WTC11 (cell line): ENCODE results near the gene KRTAP5-1. TPM values are rescaled to one million over a fixed set of nuclear protein-coding genes. Genes with fewer than 3 reads are reported as not detected.

ENCODE experiments used
- ATAC-seq: fragments of 200-7000 bp; cut with Tn5 transposase; 2 replicates; pipeline ENCODE4 v1.10.0; 2021; ENCODE audit warnings: mild to moderate bottlenecking, moderate library complexity
- CTCF ChIA-PET: fragments of 300-600 bp; sonication (Branson Sonifier 250); formaldehyde crosslinking; loops from one replicate; lab custom pipeline; 2021; ENCODE audit warnings: antibody characterized with exemption; lab: Charles Lee
- POLR2A ChIA-PET: fragments of 350-600 bp; sonication (Branson Sonifier 250); formaldehyde crosslinking; loops from one replicate; lab custom pipeline; 2021; ENCODE audit warnings: antibody characterized with exemption; lab: Charles Lee
- DNase-seq: peaks from one replicate; pipeline ENCODE4 v3.0.0; 2021; ENCODE audit warnings: low spot score
- H3K27ac Mint-ChIP-seq: 2 replicates; pipeline ENCODE4 v1.8.0; 2021; ENCODE audit warnings: mixed read lengths
- H3K27me3 Mint-ChIP-seq: 2 replicates; pipeline ENCODE4 v1.8.0; 2021; ENCODE audit warnings: low read depth, mild to moderate bottlenecking, moderate library complexity, mixed read lengths
- H3K36me3 Mint-ChIP-seq: 2 replicates; pipeline ENCODE4 v1.8.0; 2021; ENCODE audit warnings: mixed read lengths
- H3K4me1 Mint-ChIP-seq: 2 replicates; pipeline ENCODE4 v1.8.0; 2022; ENCODE audit warnings: mixed read lengths
- H3K4me3 Mint-ChIP-seq: 2 replicates; pipeline ENCODE4 v1.8.0; 2021; ENCODE audit warnings: mild to moderate bottlenecking, moderate library complexity, mixed read lengths
- H3K9me3 Mint-ChIP-seq: 2 replicates; pipeline ENCODE4 v1.8.0; 2021; ENCODE audit warnings: mixed read lengths
- AR ChIP-seq: fragments of 250-450 bp; sonication (Bioruptor Pico); IDR thresholded peaks from 2 replicates; pipeline ENCODE4 v1.9.0; 2021; ENCODE audit warnings: mild to moderate bottlenecking
- CBFB ChIP-seq: sonication (generic); formaldehyde crosslinking; IDR thresholded peaks from 2 replicates; pipeline ENCODE4 v1.8.1; 2022; ENCODE audit warnings: mild to moderate bottlenecking, low read depth, missing genetic modification reagents
- CDX4 ChIP-seq: fragments of 250-450 bp; sonication (Bioruptor Pico); IDR thresholded peaks from 2 replicates; pipeline ENCODE4 v1.9.0; 2021; ENCODE audit warnings: moderate library complexity, mild to moderate bottlenecking, inconsistent platforms, borderline replicate concordance
- E2F4 ChIP-seq: sonication (generic); formaldehyde crosslinking; IDR thresholded peaks from 2 replicates; pipeline ENCODE4 v1.8.1; 2022; ENCODE audit warnings: low read depth, mild to moderate bottlenecking, moderate library complexity, missing genetic modification reagents, borderline replicate concordance
- ESRRA ChIP-seq: sonication (generic); formaldehyde crosslinking; IDR thresholded peaks from 2 replicates; pipeline ENCODE4 v1.8.1; 2022; ENCODE audit warnings: mild to moderate bottlenecking, missing genetic modification reagents, borderline replicate concordance
- IRF2 ChIP-seq: sonication (generic); formaldehyde crosslinking; IDR thresholded peaks from 2 replicates; pipeline ENCODE4 v1.8.0; 2022; ENCODE audit warnings: low read depth, missing genetic modification reagents, borderline replicate concordance
- JUN ChIP-seq: sonication (generic); formaldehyde crosslinking; IDR thresholded peaks from 2 replicates; pipeline ENCODE4 v1.8.0; 2023; ENCODE audit warnings: mild to moderate bottlenecking, missing genetic modification reagents
- STAT6 ChIP-seq: sonication (generic); formaldehyde crosslinking; conservative IDR thresholded peaks from 2 replicates; pipeline ENCODE4 v1.8.1; 2023; ENCODE audit warnings: mild to moderate bottlenecking, low read depth, missing genetic modification reagents, moderate library complexity
- ZNF263 ChIP-seq: sonication (generic); formaldehyde crosslinking; IDR thresholded peaks from 2 replicates; pipeline ENCODE4 v1.8.1; 2022; ENCODE audit warnings: low read depth, mild to moderate bottlenecking, moderate library complexity, missing genetic modification reagents
- ZNF423 ChIP-seq: fragments of 250-450 bp; sonication (Bioruptor Pico); IDR thresholded peaks from 2 replicates; pipeline ENCODE4 v2.1.2; 2022; ENCODE audit warnings: mild to moderate bottlenecking, moderate library complexity
- ZNF425 ChIP-seq: fragments of 250-450 bp; sonication (Bioruptor Pico); conservative IDR thresholded peaks from 2 replicates; pipeline ENCODE4 v1.9.0; 2021; ENCODE audit warnings: mild to moderate bottlenecking
- total RNA-seq: library from RNA; stranded (reverse); gene quantifications from 3 replicates; pipeline ENCODE4 v1.2.3, GENCODE V29; 2021

KRTAP5-1 gene
- total RNA-seq, 1 experiment from 2014 or later: not detected

GRCh38 chr11:1569251-1569780, 15.8 kb downstream of the KRTAP5-1 start:
- ATAC-seq (no peak), DNase-seq (no peak)
- H3K4me1 Mint-ChIP-seq: peaks cover 13% of the 10 kb centered on the region
- CTCF ChIA-PET: interaction anchor here (0.8 to 14.8 kb wide), 4 partner anchors 13 to 26 kb away, joined by 4 to 457 read pairs (median 7); no protein-coding TSS in a partner anchor
- no peaks in the 10 kb centered on the region for H3K9me3 Mint-ChIP-seq
- H3K27me3 Mint-ChIP-seq: peaks cover 49% of the 10 kb centered on the region
- POLR2A ChIA-PET: interaction anchor here (0.6 kb wide), 1 partner anchor 28 kb away, joined by 3 read pairs; no protein-coding TSS in a partner anchor
- no peak for TF ChIP-seq ZNF425 (CRISPR knock-in tag)
- TF ChIP-seq, all 79 proteins: peak for 0
- H3K4me3 Mint-ChIP-seq: no peak overlapping the region
- H3K36me3 Mint-ChIP-seq: no peaks in the 10 kb centered on the region
- H3K27ac Mint-ChIP-seq: no peak overlapping the region

GRCh38 chr11:1568441-1568911, 16.6 kb downstream of the KRTAP5-1 start:
- TF ChIP-seq CBFB (CRISPR knock-in tag): no peak
- peak; percentile 26; the same call in 1 of the 2 replicates for TF ChIP-seq ZNF423 (CRISPR knock-in tag)
- ATAC-seq: peak; percentile 31
- Mint-ChIP-seq H3K27ac (no peak overlapping the region), H3K9me3 (no peaks in the 10 kb centered on the region), H3K27me3 (peaks cover 41% of the 10 kb centered on the region), H3K4me1 (peaks cover 13% of the 10 kb centered on the region), H3K36me3 (no peaks in the 10 kb centered on the region), H3K4me3 (no peak overlapping the region)
- POLR2A ChIA-PET: no interaction called here
- peak; percentile 68 for DNase-seq
- CTCF ChIA-PET: interaction anchor here (0.8 to 14.8 kb wide), 6 partner anchors 10 to 266 kb away, joined by 3 to 457 read pairs (median 9); partner anchors contain the start of gene SYT8

- ChIA-PET CTCF (interaction anchor here (0.8 to 14.8 kb wide), 7 partner anchors 10 to 267 kb away, joined by 3 to 457 read pairs (median 9); partner anchors contain the start of gene SYT8), POLR2A (no interaction called here)
- peaks cover 33% of the 10 kb centered on the region for H3K27me3 Mint-ChIP-seq
- no peaks in the 10 kb centered on the region for H3K9me3 Mint-ChIP-seq
- H3K27ac Mint-ChIP-seq: no peak overlapping the region
- no peak for DNase-seq
- H3K4me3 Mint-ChIP-seq: no peak overlapping the region
- TF ChIP-seq E2F4 (CRISPR knock-in tag) (no peak), CDX4 (no peak), JUN (CRISPR knock-in tag) (no peak)
- H3K36me3 Mint-ChIP-seq: no peaks in the 10 kb centered on the region
- ATAC-seq: no peak
- H3K4me1 Mint-ChIP-seq: peaks cover 13% of the 10 kb centered on the region
Observed at GRCh38 chr11:1567721-1568100, 17.4 kb downstream of the KRTAP5-1 start.

GRCh38 chr11:1567052-1567720, 17.9 kb downstream of the KRTAP5-1 start:
- no peak for DNase-seq
- ChIA-PET POLR2A (no interaction called here), CTCF (interaction anchor here (0.6 to 14.8 kb wide), 8 partner anchors 9 to 725 kb away, joined by 3 to 457 read pairs (median 6); partner anchors contain the start of gene SYT8)
- Mint-ChIP-seq H3K9me3 (no peaks in the 10 kb centered on the region), H3K27me3 (peaks cover 32% of the 10 kb centered on the region), H3K4me1 (peaks cover 13% of the 10 kb centered on the region), H3K27ac (no peak overlapping the region), H3K4me3 (no peak overlapping the region), H3K36me3 (no peaks in the 10 kb centered on the region)
- ATAC-seq: no peak
- no peak for TF ChIP-seq ESRRA (CRISPR knock-in tag)
- TF ChIP-seq AR (CRISPR knock-in tag): no peak
- TF ChIP-seq STAT6 (CRISPR knock-in tag): no peak
- TF ChIP-seq ZNF425 (CRISPR knock-in tag): no peak
- no peak for TF ChIP-seq IRF2
- no peak for TF ChIP-seq ZNF263 (CRISPR knock-in tag)
